Breast epithelium (tissue), 4 donors: ENCODE measurements around the gene RBPJ. TPM values are rescaled to one million over a fixed set of nuclear protein-coding genes. Genes with fewer than 3 reads are reported as not detected.

Experiments used
- DNase-seq, 2 donors: peaks; one replicate each; pipeline ENCODE4 v3.0.0-alpha.2; 2019; ENCODE audit warnings: low spot score in 2 of 2
- H3K27ac ChIP-seq, 2 donors: fragments of 200-600 bp; sonication (generic) in 1 of 2; one replicate each; pipeline ENCODE4 v1.5.1; 2016 to 2019; ENCODE audit warnings: mild to moderate bottlenecking in 1 of 2
- H3K27me3 ChIP-seq, 2 donors: fragments of 200-600 bp; sonication (generic) in 1 of 2; one replicate each; pipeline versions ENCODE4 v1.5.1 to v1.6.0; 2017 to 2019; ENCODE audit warnings: control low read depth in 1 of 2, mild to moderate bottlenecking in 1 of 2
- H3K36me3 ChIP-seq: fragments of 200-600 bp; one replicate; pipeline ENCODE4 v1.5.1; 2019
- H3K4me1 ChIP-seq, 2 donors: fragments of 200-600 bp; sonication (generic); one replicate each; pipeline ENCODE4 v1.5.1; 2016 to 2019; ENCODE audit warnings: control low read depth in 1 of 2
- H3K4me3 ChIP-seq, 3 donors: fragments of 200-600 bp; sonication (generic); 1 replicate in 2 of 3; 2 replicates in 1 of 3; pipeline ENCODE4 v1.5.1; 2016 to 2019; ENCODE audit warnings: mild to moderate bottlenecking in 3 of 3, moderate library complexity in 2 of 3
- H3K9me3 ChIP-seq, 2 donors: fragments of 200-600 bp; sonication (generic) in 1 of 2; one replicate each; pipeline ENCODE4 v1.5.1; 2016 to 2019; ENCODE audit warnings: control low read depth in 1 of 2
- POLR2A ChIP-seq: fragments of 450-650 bp; IDR thresholded peaks from one replicate; pipeline ENCODE4 v1.6.1; 2016; ENCODE audit warnings: antibody characterized with exemption, mild to moderate bottlenecking, moderate library complexity
- POLR2AphosphoS5 ChIP-seq, 3 donors: sonication (generic); formaldehyde crosslinking; IDR thresholded peaks; one replicate each; pipeline ENCODE4 v1.6.1; 2017; ENCODE audit warnings: antibody characterized with exemption in 3 of 3
- intact Hi-C: fragments of 100-400 bp; cut with DNase I; formaldehyde crosslinking; loops from one replicate; pipeline ENCODE4 v1.15.1; 2023; ENCODE audit warnings: low total_unique reads
- total RNA-seq, 3 donors: library from RNA; depleted of rRNA; stranded (reverse); fragments of >200 nt; gene quantifications; one replicate each; pipeline ENCODE4 v1.1.0, GENCODE V29; 2016
- TF ChIP-seq, protein P1 (sequence below), 3 donors: fragments of 450-650 bp; IDR thresholded peaks; one replicate each; pipeline ENCODE4 v1.5.1; 2016 to 2017; ENCODE audit warnings: antibody characterized with exemption in 3 of 3, mild to moderate bottlenecking in 3 of 3, moderate library complexity in 3 of 3

RBPJ gene
- total RNA-seq, 3 donors from 2014 or later, result 64.9 to 143 (median 88.7) TPM

- intact Hi-C loops, result no loop called here
- no peak overlapping the region for H3K27ac ChIP-seq
- peak overlapping the region in 1 of 3 donors; percentile 21 for H3K4me3 ChIP-seq
- H3K9me3 ChIP-seq, result no peaks in the 10 kb centered on the region
- DNase-seq, result no peak
- TF ChIP-seq, protein P1, sequence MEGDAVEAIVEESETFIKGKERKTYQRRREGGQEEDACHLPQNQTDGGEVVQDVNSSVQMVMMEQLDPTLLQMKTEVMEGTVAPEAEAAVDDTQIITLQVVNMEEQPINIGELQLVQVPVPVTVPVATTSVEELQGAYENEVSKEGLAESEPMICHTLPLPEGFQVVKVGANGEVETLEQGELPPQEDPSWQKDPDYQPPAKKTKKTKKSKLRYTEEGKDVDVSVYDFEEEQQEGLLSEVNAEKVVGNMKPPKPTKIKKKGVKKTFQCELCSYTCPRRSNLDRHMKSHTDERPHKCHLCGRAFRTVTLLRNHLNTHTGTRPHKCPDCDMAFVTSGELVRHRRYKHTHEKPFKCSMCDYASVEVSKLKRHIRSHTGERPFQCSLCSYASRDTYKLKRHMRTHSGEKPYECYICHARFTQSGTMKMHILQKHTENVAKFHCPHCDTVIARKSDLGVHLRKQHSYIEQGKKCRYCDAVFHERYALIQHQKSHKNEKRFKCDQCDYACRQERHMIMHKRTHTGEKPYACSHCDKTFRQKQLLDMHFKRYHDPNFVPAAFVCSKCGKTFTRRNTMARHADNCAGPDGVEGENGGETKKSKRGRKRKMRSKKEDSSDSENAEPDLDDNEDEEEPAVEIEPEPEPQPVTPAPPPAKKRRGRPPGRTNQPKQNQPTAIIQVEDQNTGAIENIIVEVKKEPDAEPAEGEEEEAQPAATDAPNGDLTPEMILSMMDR (IDR thresholded peaks at IDR 0.05), result no peak
- H3K4me1 ChIP-seq, result no peaks in the 10 kb centered on the region
- H3K36me3 ChIP-seq, result no peaks in the 10 kb centered on the region
- no peaks in the 10 kb centered on the region for H3K27me3 ChIP-seq
Measured at GRCh38 chr4:26346203-26346620, 25.4 kb downstream of the RBPJ start.

- Histone ChIP-seq H3K4me1 (no peaks in the 10 kb centered on the region), H3K9me3 (no peaks in the 10 kb centered on the region), H3K27ac (no peak overlapping the region), H3K4me3 (no peak overlapping the region), H3K27me3 (no peaks in the 10 kb centered on the region), H3K36me3 (no peaks in the 10 kb centered on the region)
- intact Hi-C loops, result no loop called here
- TF ChIP-seq, protein P1 (IDR thresholded peaks at IDR 0.05), result no peak
- no peak for DNase-seq
Measured at GRCh38 chr4:26349496-26349895, 28.7 kb downstream of the RBPJ start.

DNA sequence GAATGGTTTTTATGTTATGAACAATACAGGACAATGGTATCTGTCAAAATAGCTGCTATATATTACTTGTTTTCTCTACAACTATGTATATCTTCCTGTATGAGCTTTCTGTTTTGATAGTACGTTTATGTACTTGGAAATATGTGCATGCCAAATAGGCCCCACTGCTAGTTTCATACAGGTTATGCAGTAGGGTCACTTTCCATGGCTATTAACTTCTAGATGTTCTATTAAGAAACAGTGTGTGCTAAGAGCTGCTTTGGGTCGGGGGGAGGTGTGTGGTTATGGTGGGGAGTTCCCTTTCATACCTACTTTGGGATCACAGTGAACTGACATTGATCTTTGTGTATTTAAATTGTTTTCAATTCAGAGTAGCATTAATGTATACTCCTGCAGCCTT is 30.9 kb downstream of the RBPJ start:
- H3K4me3 ChIP-seq, result no peak overlapping the region
- no peak for TF ChIP-seq POLR2A
- TF ChIP-seq POLR2AphosphoS5 (IDR thresholded peaks at IDR 0.05), result no peak
- TF ChIP-seq, protein P1 (IDR thresholded peaks at IDR 0.05), result no peak
- H3K27ac ChIP-seq, result no peak overlapping the region
- H3K36me3 ChIP-seq, result no peaks in the 10 kb centered on the region
- no peaks in the 10 kb centered on the region for H3K4me1 ChIP-seq
- intact Hi-C loops, result no loop called here
- no peaks in the 10 kb centered on the region for H3K9me3 ChIP-seq
- DNase-seq, result no peak
- H3K27me3 ChIP-seq, result no peaks in the 10 kb centered on the region

DNA sequence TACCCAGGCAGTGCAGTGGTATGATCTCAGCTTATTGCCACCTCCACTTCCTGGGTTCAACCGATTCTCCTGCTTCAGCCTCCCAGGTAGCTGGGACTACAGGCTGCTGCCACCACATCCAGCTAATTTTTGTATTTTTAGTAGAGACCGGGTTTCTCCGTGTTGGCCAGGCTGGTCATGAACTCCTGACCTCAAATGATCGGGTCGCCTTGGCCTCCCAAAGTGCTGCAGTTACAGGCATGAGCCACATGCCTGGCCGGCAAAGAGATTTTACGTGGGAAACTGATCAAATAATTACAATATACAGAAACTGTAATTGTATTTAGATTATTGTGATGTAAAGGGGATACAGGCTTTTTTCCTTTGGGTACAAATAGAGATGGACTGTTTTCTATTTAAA is 33.7 kb downstream of the RBPJ start:
- H3K4me1 ChIP-seq, result no peaks in the 10 kb centered on the region
- intact Hi-C loops, result no loop called here
- TF ChIP-seq POLR2AphosphoS5 (IDR thresholded peaks at IDR 0.05) (no peak), POLR2A (no peak)
- TF ChIP-seq, protein P1 (IDR thresholded peaks at IDR 0.05), result no peak
- no peaks in the 10 kb centered on the region for H3K27me3 ChIP-seq
- no peak overlapping the region for H3K4me3 ChIP-seq
- no peak for DNase-seq
- no peaks in the 10 kb centered on the region for H3K9me3 ChIP-seq
- no peak overlapping the region for H3K27ac ChIP-seq
- H3K36me3 ChIP-seq, result no peaks in the 10 kb centered on the region

GRCh38 chr4:26355392-26356052 is 34.7 kb downstream of the RBPJ start:
- Histone ChIP-seq H3K9me3 (no peaks in the 10 kb centered on the region), H3K27me3 (no peaks in the 10 kb centered on the region), H3K4me3 (no peak overlapping the region), H3K36me3 (no peaks in the 10 kb centered on the region), H3K4me1 (no peaks in the 10 kb centered on the region), H3K27ac (no peak overlapping the region)
- TF ChIP-seq POLR2A, result no peak
- no peak for TF ChIP-seq POLR2AphosphoS5 (IDR thresholded peaks at IDR 0.05)
- TF ChIP-seq, protein P1 (IDR thresholded peaks at IDR 0.05), result no peak
- intact Hi-C loops, result no loop called here
- DNase-seq, result no peak
